HL-60 (cell line): ENCODE data around the gene TATDN2.

Experiments
- DNase-seq, 2 experiments: peaks; one replicate each; pipeline ENCODE4 v3.0.0-alpha.2; 2010 to 2020; ENCODE audit warnings: low read depth in 1 of 2, low spot score in 1 of 2
- H3K27ac ChIP-seq: fragments of 250-450 bp; sonication (Bioruptor Pico); replicated peaks from 2 replicates; pipeline ENCODE4 v1.5.1; 2020; ENCODE audit warnings: mild to moderate bottlenecking, moderate library complexity
- H3K27me3 ChIP-seq: fragments of 250-450 bp; sonication (Bioruptor Pico); 2 replicates; pipeline ENCODE4 v1.5.1; 2021; ENCODE audit warnings: mild to moderate bottlenecking, moderate library complexity; ENCODE audit not compliant: insufficient read depth, poor library complexity, severe bottlenecking
- H3K4me3 ChIP-seq: replicated peaks from 2 replicates; pipeline ENCODE4 v1.5.1; 2011; ENCODE audit warnings: mild to moderate bottlenecking, control low read depth, low read length; ENCODE audit not compliant: insufficient read depth
- GABPA ChIP-seq: IDR thresholded peaks from 2 replicates; pipeline ENCODE4 v1.6.1; 2012; ENCODE audit warnings: low read depth
- POLR2AphosphoS5 ChIP-seq: IDR thresholded peaks from 2 replicates; pipeline ENCODE4 v1.6.1; 2012; ENCODE audit warnings: low read depth
- SPI1 ChIP-seq: IDR thresholded peaks from 2 replicates; pipeline ENCODE4 v1.6.1; 2012; ENCODE audit warnings: low read depth, mild to moderate bottlenecking, borderline replicate concordance
- TF ChIP-seq, protein P1 (sequence below): IDR thresholded peaks from 2 replicates; pipeline ENCODE4 v1.6.1; 2012; ENCODE audit warnings: low read depth; ENCODE audit not compliant: insufficient replicate concordance
- TF ChIP-seq, protein P2 (sequence below): IDR thresholded peaks from one replicate; pipeline ENCODE4 v1.5.1; 2011; ENCODE audit warnings: low read length, control low read depth, inconsistent platforms; ENCODE audit not compliant: insufficient read depth

The TATDN2 gene

GRCh38 chr3:10321630-10322351 is 73.5 kb downstream of the TATDN2 start:
- H3K4me3 ChIP-seq = no peak overlapping the region
- H3K27ac ChIP-seq = no peak overlapping the region
- TF ChIP-seq POLR2AphosphoS5 (no peak), SPI1 (no peak), GABPA (no peak)
- TF ChIP-seq, protein P1, sequence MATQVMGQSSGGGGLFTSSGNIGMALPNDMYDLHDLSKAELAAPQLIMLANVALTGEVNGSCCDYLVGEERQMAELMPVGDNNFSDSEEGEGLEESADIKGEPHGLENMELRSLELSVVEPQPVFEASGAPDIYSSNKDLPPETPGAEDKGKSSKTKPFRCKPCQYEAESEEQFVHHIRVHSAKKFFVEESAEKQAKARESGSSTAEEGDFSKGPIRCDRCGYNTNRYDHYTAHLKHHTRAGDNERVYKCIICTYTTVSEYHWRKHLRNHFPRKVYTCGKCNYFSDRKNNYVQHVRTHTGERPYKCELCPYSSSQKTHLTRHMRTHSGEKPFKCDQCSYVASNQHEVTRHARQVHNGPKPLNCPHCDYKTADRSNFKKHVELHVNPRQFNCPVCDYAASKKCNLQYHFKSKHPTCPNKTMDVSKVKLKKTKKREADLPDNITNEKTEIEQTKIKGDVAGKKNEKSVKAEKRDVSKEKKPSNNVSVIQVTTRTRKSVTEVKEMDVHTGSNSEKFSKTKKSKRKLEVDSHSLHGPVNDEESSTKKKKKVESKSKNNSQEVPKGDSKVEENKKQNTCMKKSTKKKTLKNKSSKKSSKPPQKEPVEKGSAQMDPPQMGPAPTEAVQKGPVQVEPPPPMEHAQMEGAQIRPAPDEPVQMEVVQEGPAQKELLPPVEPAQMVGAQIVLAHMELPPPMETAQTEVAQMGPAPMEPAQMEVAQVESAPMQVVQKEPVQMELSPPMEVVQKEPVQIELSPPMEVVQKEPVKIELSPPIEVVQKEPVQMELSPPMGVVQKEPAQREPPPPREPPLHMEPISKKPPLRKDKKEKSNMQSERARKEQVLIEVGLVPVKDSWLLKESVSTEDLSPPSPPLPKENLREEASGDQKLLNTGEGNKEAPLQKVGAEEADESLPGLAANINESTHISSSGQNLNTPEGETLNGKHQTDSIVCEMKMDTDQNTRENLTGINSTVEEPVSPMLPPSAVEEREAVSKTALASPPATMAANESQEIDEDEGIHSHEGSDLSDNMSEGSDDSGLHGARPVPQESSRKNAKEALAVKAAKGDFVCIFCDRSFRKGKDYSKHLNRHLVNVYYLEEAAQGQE = no peak
- TF ChIP-seq, protein P2, sequence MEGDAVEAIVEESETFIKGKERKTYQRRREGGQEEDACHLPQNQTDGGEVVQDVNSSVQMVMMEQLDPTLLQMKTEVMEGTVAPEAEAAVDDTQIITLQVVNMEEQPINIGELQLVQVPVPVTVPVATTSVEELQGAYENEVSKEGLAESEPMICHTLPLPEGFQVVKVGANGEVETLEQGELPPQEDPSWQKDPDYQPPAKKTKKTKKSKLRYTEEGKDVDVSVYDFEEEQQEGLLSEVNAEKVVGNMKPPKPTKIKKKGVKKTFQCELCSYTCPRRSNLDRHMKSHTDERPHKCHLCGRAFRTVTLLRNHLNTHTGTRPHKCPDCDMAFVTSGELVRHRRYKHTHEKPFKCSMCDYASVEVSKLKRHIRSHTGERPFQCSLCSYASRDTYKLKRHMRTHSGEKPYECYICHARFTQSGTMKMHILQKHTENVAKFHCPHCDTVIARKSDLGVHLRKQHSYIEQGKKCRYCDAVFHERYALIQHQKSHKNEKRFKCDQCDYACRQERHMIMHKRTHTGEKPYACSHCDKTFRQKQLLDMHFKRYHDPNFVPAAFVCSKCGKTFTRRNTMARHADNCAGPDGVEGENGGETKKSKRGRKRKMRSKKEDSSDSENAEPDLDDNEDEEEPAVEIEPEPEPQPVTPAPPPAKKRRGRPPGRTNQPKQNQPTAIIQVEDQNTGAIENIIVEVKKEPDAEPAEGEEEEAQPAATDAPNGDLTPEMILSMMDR = no peak

GRCh38 chr3:10322352-10322710 is 74.1 kb downstream of the TATDN2 start:
- no peak for TF ChIP-seq SPI1
- TF ChIP-seq, protein P2 = peak; percentile 60
- Histone ChIP-seq H3K27ac (no peak overlapping the region), H3K27me3 (peaks cover 3% of the 10 kb centered on the region), H3K4me3 (no peak overlapping the region)
- DNase-seq = peak in 1 of 2 experiments; percentile 43

More at GRCh38 chr3:10321630-10322351, 73.5 kb downstream of the TATDN2 start:
- H3K27me3 ChIP-seq = peaks cover 3% of the 10 kb centered on the region
- DNase-seq = no peak

DNA sequence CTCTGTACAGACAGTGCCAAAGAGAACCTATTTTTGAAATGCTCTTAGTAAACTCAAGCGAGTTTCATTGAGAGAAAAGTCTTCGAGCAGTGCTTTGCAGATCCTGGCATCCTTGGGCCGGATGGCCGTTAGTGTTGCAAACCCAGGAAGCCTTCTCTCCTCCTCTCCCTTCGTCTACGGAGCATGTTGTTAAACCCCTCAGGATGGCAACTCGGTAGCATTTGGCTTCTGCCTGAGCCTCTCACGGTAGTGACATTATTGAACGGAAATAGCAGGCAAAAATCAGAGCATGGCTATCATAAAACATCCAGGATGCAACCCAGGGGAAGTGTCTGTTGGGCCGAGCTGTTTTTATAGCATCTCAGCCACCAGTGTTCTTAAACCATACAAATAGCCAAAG is 79.3 kb downstream of the TATDN2 start:
- TF ChIP-seq POLR2AphosphoS5 = no peak
- TF ChIP-seq, protein P2 = no peak
- TF ChIP-seq GABPA = no peak
- TF ChIP-seq, protein P1 = no peak
- no peak for TF ChIP-seq SPI1
- no peak overlapping the region for H3K27ac ChIP-seq
- H3K4me3 ChIP-seq = no peak overlapping the region
- peaks cover 7% of the 10 kb centered on the region for H3K27me3 ChIP-seq
- DNase-seq = no peak
